T-helper 22 cell (primary cell): ENCODE results near the gene IL4I1.

Experiments used
- DNase-seq: peaks from one replicate; pipeline ENCODE4 v3.0.0-alpha.2; 2020; ENCODE audit warnings: low read depth

The IL4I1 gene

DNA sequence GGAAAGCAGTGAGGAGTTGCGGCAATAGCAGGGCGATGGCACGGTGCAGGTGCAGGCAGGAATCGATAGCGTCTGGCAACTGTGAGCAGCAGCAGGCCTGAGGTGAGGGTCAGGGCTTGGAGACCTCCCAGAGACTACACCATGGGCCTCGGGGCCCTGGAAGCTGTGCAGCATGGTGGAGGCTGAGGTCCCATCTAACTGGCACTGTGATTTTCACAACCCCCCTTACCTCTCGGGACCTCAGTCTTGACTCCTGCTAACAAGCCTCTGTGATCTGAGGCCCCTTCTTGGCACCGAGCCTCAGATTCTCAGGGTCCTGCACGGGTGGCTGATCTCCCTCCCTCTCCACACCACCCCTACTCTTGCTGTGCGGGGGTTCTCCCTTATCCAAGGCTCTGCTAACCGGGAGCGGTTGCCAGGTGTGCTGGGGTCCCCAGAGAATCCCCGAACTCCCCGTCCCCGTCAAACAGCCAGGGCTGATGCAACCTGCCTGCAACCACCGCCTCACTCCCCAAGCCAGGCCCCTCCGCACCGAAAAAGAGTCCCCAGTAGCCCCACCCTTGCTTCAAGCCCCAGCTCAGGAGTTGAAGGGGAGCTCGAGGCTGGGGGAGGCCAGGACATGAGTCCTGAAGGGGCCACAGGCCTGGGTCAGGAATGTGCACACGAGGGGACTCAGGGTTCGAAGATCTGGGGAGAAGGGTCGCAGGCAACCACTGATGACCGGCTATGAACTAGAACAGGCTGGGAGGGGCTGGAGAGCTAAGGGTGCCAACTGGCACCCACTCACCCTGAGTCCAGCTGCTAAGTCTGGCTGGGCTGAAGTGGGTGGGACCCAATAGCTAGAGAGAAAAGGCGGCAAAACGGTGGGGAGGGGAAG, 27.6 kb upstream of the IL4I1 start:
- DNase-seq, result no peak

DNA sequence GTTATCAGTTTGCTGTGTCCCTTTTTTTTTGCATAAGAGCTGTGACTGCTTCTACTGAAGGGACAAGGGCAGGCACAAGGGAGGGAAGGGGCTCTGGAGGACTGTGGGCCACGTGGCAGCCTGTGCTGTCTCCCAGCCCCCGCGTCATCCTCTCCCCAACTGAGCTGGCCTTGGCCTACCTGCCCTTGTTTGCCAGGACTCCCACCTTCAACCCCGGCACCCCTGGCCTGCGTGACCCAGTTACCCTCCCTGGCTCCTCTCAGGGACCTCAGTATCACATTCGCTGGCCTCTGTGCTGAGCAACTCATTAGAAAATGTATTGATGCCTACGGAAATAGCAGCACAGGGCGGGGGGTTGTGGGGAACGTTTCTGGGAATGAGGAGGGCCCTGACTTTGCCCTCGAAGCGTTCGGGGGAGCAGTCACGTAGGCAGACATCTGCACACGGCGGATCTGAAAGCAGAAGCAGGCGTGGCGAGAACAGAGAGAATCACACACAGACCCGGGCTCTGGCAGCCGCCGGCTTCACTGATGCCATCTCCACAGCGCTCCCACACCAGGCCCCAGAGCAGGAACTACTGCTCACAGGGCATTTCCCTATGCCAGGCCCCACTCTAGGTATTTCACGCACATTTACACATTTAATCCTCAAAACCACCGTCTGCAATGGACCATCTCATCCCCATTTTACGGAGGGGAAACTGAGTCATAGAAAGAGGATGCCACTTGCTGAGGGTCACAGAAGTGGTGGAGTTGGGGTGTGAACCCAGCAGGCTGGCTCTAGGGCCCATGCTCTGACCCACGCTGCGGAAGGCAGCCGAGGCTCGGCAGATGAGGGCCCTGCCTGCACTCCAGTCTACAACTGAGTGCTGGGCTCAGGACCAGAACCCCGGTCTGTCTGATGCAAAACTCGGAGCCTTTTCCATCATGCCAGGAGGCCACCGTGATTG, 26.6 kb upstream of the IL4I1 start:
- no peak for DNase-seq

- no peak for DNase-seq
Observed at GRCh38 chr19:49921871-49922795, 25.4 kb upstream of the IL4I1 start.

- no peak for DNase-seq
Observed at GRCh38 chr19:49920624-49921363, 24.1 kb upstream of the IL4I1 start.

DNA sequence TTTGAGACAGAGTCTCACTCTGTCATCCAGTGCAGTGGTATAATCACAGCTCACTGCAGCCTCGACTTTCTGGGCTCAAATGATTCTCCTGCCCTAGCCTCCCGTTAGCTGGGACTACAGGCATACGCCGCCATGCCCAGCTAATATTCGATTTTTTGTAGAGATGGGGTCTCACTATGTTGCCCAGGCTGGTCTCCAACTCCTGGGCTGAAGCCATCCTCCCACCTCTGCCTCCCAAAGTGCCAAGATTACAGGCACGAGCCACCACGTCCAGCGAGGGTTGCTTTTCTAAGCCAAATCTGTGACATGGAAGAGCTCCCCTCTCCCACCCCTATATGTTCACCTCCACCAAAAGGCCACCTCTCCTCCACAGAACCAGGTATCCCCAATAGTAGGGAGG, 21.4 kb upstream of the IL4I1 start:
- DNase-seq, result no peak

DNA sequence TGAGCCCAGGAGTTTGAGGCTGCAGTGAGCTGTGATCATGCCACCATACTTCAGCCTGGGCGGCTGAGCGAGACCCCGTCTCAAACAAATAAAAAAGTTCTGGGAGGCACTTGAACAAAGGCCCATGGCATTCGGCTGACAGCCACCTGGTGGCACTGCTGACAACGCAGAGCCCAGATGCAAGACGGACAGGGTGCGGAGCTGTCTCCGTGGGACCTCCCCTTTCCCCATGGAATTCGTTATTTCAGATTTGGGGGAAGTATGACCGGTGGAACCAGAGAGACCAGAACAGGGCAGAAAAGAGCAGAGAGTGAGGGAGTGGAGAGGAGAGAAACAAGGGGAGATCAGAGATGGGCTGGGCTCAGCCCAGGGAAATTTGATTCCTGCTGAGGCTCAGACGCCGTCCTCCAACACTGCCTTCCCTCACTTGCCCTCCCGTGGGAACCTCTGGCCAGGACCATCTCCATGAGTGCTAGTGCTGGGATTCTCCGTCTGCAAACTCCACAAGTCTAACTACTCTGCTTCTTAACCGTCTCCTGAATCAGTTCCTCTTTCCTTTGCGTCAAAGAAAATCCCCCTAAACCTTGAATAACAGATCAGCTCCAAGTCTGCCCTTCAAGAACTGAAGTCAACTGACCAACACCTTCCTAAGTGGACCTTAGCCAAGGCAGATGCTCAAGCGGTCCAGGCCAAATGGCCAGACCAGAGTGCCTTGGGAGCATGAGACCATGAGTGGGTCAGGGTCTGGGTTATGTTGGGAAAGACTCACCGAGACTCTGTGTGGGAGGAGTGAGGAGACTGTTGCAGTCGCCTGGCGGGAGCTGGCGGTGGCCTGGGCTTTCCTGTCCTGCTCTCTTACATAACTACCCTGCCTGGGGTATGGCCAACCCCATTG, 20.4 kb upstream of the IL4I1 start:
- DNase-seq, result no peak

DNA sequence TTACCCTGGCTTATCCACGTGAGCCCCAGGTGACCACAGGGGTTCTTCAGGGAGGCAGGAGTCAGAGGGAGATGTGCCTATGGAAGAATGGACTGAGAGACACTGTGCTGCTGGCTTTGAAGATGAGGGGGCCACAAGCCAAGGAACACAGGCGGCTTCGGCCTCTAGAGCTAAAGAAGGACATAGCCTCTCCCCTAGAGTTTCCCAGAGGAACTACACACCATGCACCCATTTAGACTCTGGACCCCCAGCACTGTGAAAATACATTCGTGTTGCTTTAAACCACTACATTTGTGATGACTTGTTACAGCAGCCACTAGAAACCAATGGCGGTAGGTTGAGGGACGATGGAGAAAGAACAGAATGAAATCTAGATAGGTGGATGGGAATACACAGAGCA, 18.6 kb upstream of the IL4I1 start:
- no peak for DNase-seq

GRCh38 chr19:49913720-49914119, 17.0 kb upstream of the IL4I1 start:
- no peak for DNase-seq

GRCh38 chr19:49912965-49913685, 16.4 kb upstream of the IL4I1 start:
- DNase-seq, result no peak

DNA sequence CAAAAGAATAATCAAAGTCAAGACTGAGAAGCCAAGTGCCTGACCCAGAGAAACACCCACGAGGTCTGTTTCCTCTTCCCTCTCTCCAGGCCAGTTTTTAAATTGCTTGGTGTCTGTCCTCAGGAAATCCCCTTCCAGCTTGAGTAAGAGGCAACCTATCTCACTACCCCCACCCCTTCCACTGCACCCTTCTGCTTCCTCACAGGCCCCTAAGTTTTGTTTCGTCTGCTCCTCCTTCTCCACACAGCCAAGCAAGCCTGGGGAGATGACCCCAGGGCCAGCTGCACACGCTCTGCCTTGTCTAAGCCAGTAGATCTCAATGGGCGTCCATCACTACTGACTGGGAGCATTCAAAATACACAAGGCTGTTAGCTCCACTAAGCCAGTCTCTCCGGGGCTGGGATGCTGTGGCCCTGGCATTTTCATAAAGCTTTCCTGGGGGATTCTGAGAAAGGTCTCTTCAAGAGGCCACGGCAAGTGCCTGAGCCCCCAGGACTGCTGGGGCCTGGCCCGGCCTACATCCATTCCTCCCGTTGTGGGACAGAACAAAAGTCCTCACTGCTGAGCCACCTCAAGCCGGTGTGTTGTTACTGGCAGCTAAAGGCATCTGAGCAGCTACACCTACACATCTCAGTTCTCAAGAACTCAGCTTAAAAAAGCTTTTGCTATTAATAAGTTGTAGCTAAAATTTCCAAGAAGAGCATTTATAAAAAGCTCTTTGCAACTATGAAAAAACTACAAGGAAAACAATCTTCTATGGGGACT, 14.9 kb upstream of the IL4I1 start:
- DNase-seq, result no peak

DNA sequence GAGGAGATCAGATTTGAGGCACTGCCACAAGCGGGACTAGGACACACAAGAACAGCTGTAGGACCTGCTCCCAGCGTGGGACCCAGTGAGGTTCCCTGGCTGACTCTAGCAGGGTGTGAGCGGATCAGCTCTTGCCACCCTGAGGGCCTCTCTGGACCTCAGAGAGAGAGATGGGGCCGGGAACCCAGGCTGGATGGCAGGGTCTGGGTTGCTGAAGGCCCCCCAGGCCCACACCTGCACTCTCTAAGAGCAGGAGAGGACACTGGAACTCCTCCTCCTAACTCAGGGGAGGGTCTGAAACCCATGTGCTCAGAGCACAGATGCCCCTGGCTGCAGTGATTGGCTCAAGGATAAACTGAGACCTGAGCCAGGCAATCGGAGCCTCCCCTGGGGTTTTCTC, 13.5 kb upstream of the IL4I1 start:
- DNase-seq, result no peak

DNA sequence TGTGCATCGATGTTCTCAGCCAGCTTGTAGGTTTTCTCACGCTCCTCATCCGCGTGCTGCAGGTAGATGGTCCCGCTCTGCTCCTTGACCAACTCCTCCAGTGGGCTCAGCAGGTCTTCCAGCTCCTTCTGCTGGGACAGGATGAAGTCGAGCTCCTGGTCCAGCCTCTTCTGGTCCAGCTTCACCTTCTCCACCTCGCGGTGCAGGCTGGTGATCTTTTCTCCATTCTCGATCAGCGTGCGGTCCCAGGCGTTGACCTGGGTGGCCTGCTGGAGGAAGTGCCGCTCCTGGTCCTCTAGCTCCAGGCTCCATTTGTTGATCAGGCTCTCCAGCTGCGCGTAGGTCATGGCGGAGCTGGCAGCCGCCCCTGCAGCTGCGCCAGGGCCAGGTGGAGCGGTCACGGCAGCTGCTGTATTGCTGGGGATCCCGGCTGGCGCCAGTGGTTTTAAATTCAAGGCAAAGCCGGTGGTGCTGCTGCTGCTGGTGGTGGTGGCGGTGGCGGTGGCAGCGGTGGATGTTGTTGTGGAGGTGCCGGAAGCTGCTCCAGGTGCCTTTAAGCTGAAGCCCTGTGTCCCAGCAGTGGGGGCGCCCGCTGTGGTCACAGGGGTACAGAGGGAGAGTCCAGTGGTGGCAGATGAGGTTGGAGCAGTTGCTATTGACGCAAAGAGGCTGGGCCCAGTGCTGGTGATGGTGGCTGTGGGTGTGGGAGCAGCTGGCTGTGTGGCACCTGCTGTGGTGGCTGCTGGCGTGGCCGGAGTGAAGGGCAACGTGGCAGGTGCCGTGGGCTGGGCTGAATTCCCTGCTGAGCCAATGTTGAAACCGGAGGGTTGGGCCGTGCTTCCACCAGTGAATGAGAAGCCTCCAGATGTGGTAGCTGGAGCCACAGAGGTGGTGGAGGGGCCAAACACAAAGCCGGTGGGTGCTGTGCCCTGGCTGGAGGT, 12.1 kb upstream of the IL4I1 start:
- no peak for DNase-seq

DNA sequence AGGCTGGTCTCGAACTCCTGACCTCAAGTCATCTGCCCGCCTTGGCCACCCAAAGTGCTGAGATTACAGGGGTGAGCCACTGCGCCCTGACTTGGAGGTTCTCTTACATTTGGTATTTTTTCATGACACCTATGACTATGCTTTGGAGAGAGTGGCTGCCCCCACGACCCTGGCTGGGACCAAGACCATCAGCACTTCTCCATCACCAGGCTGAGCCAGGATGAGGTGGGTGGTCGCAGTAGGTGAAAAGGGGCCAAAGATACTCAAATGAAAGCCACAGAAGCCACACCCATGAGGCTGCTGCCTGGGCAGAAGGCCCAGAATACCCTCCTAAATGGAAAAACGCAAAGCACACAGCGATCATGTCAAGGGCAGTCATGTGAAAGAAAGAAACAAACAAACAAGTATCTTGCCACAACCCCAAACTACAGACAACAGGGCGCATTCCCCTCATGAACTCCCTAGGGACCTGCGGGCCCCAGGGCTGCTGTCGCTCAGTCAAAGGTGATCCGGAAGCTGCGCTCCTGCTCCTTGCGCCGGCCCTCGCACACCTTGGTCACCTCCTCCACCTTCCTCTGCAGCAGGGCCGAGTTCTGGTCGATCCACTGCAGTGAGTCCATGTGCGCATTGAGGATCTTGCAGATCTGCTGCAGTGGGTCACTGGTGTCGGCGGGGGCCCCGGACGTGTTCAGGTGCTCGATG, 11.2 kb upstream of the IL4I1 start:
- DNase-seq, result no peak

DNA sequence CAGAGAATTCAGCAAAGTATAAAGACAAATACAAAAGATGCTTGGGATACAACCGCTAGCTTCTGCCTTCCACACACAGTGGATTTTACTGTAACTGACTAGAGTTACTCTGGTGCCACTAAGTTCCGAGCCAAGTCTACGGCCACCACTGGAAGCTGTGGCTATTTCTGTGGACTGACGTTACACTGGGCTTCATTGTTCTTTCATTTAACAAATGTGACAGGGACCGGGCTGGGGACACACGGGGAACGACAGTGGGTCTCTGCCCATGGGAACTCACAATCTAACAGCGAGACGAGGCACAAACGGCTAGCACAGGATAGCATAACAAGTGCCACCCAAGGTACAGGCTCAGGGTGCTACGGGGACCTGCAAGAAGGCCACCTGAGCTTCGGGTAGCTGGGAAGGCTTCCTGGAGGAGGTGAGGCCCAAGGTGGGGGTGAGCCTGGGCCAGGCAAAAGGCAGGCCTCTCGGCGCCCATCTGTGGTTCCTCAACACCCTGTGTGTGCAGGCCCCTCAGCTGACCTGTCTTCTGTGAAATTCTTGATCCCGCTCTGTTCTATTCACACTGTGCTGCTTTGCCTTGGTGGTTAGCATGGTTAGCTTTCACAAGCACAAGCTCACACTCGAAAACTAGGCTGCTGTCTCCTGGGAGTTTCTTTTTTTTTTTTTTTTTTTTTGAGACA, 10.3 kb upstream of the IL4I1 start:
- no peak for DNase-seq

- no peak for DNase-seq
Observed at GRCh38 chr19:49904136-49904535, 7.4 kb upstream of the IL4I1 start.

DNA sequence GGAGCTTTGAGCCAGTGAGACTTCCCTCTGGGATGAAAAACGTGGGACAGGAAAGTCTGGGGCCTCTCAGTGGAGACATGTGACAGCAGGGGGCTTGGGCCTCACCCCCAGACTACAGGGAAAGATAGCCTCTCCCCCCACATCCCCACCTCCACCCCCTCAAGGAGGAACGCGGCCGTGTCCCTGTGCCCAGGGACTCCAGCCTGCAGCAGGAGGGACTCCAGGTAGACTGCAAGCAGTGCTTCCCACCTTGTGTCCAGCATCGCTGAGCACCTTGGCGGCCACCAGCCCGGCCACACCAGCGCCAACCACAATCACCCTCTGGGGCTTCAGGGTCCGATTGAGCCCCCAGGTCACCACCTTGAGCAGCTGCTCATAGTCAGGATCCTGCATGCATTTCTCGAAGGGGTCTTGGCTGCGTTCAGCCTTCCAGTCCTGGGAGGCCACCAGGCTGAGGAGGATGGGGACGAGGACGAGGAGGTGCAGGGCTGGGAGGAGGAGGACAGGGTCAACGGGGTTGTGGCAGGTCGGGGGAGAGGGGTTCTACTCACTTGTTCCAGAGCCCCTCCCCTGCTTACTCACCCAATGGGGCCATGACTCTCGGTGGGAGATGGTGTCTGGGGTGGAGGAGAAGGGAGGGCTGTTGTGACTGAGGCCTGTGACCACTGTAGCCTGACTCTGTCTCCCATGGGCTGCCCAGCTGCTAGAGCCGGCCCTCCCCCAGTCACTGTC, 955 bp downstream of the IL4I1 start:
- DNase-seq, result no peak
